ENCODE data around the gene EXOSC9. TPM values are rescaled to one million over a fixed set of nuclear protein-coding genes. Genes with fewer than 3 reads are reported as not detected.
A peak's percentile ranks its signal among the peaks of the same experiment; 100 is the strongest.
"Not testable (repeated sequence)": the region's sequence is repeated elsewhere in the genome, so short reads cannot be mapped to it uniquely, and the experiment has no call there.

The EXOSC9 gene
- total RNA-seq (10 to 100 TPM; 57.6 to 58.8 TPM), total RNA-seq (84.2 to 91.2 reads per million in 2 donors)

- DNase-seq, result peak; percentile 86 to 97 (median 88)
- peak; percentile 86 for ATAC-seq
- no peaks in the 10 kb centered on the region for H3K9me3 ChIP-seq (ENCODE audit: control insufficient read depth, low read length, poor library complexity, severe bottlenecking)
- H3K4me1 Mint-ChIP-seq, result peaks cover 27% of the 10 kb centered on the region
- H3K27ac Mint-ChIP-seq, result peak within 1 kb of the TSS; percentile 99
- H3K27me3 Mint-ChIP-seq, result peaks cover 2% of the 10 kb centered on the region
- H3K4me3 Mint-ChIP-seq, result peak within 1 kb of the TSS; percentile 95
- peaks cover 7% of the 10 kb centered on the region for H3K36me3 Mint-ChIP-seq (ENCODE audit: low read depth)
These were observed at the start of gene EXOSC9 for GRCh38 chr4:121800961-121801714. EXOSC9 (plus strand) TSS chr4:121801323; CDS start chr4:121801425, 102 bp downstream.

GRCh38 chr4:121752142-121752541 is 49.0 kb upstream of the EXOSC9 start:
- not testable (repeated sequence) for DNase-seq; H3K4me1 Mint-ChIP-seq; H3K9me3 ChIP-seq (ENCODE audit: control insufficient read depth, low read length, poor library complexity, severe bottlenecking); H3K36me3 Mint-ChIP-seq (ENCODE audit: low read depth); ATAC-seq; H3K27ac Mint-ChIP-seq; H3K4me3 Mint-ChIP-seq
- peaks cover 63% of the 10 kb centered on the region for H3K27me3 Mint-ChIP-seq

GRCh38 chr4:121758925-121759568 is 42.1 kb upstream of the EXOSC9 start:
- Mint-ChIP-seq H3K4me3 (no peak overlapping the region), H3K36me3 (ENCODE audit: low read depth) (peaks cover 5% of the 10 kb centered on the region), H3K4me1 (no peaks in the 10 kb centered on the region), H3K27ac (no peak overlapping the region), H3K27me3 (peaks cover 76% of the 10 kb centered on the region)
- H3K9me3 ChIP-seq (ENCODE audit: control insufficient read depth, low read length, poor library complexity, severe bottlenecking), result no peaks in the 10 kb centered on the region
- DNase-seq (no peak), ATAC-seq (no peak)

GRCh38 chr4:121760205-121760604 is 40.9 kb upstream of the EXOSC9 start:
- Mint-ChIP-seq H3K4me3 (no peak overlapping the region), H3K27me3 (peaks cover 73% of the 10 kb centered on the region), H3K4me1 (peaks cover under 1% of the 10 kb centered on the region), H3K36me3 (ENCODE audit: low read depth) (peaks cover 7% of the 10 kb centered on the region), H3K27ac (no peak overlapping the region)
- no peaks in the 10 kb centered on the region for H3K9me3 ChIP-seq (ENCODE audit: control insufficient read depth, low read length, poor library complexity, severe bottlenecking)
- no peak for ATAC-seq
- DNase-seq, result no peak

GRCh38 chr4:121764303-121764701 is 36.8 kb upstream of the EXOSC9 start:
- no peak for DNase-seq
- ATAC-seq, result no peak
- H3K27ac Mint-ChIP-seq, result no peak overlapping the region
- H3K9me3 ChIP-seq (ENCODE audit: control insufficient read depth, low read length, poor library complexity, severe bottlenecking), result no peaks in the 10 kb centered on the region
- peaks cover 10% of the 10 kb centered on the region for H3K36me3 Mint-ChIP-seq (ENCODE audit: low read depth)
- H3K4me1 Mint-ChIP-seq, result peaks cover 4% of the 10 kb centered on the region
- peak overlapping the region; percentile 73 for H3K4me3 Mint-ChIP-seq
- H3K27me3 Mint-ChIP-seq, result peaks cover 83% of the 10 kb centered on the region

GRCh38 chr4:121764702-121765367 is 36.3 kb upstream of the EXOSC9 start, which contains the start of gene SMIM43:
SMIM43 (minus strand) TSS chr4:121765164; CDS start chr4:121765105, 59 bp downstream.
- peak within 1 kb of the TSS; percentile 73 for H3K4me3 Mint-ChIP-seq
- no peak within 1 kb of the TSS for H3K27ac Mint-ChIP-seq
- DNase-seq (no peak), ATAC-seq (no peak)
- H3K9me3 ChIP-seq (ENCODE audit: control insufficient read depth, low read length, poor library complexity, severe bottlenecking), result no peaks in the 10 kb centered on the region
- H3K4me1 Mint-ChIP-seq, result peaks cover 4% of the 10 kb centered on the region
- H3K36me3 Mint-ChIP-seq (ENCODE audit: low read depth), result peaks cover 10% of the 10 kb centered on the region
- H3K27me3 Mint-ChIP-seq, result peaks cover 83% of the 10 kb centered on the region

GRCh38 chr4:121765368-121765705 is 35.8 kb upstream of the EXOSC9 start:
- Mint-ChIP-seq H3K4me1 (peaks cover 4% of the 10 kb centered on the region), H3K4me3 (peak overlapping the region; percentile 66), H3K27me3 (peaks cover 83% of the 10 kb centered on the region), H3K36me3 (ENCODE audit: low read depth) (peaks cover 10% of the 10 kb centered on the region), H3K27ac (no peak overlapping the region)
- ATAC-seq (no peak), DNase-seq (no peak)
- H3K9me3 ChIP-seq (ENCODE audit: control insufficient read depth, low read length, poor library complexity, severe bottlenecking), result no peaks in the 10 kb centered on the region

- H3K4me3 Mint-ChIP-seq, result no peak overlapping the region
- H3K4me1 Mint-ChIP-seq, result peaks cover 4% of the 10 kb centered on the region
- no peaks in the 10 kb centered on the region for H3K9me3 ChIP-seq (ENCODE audit: control insufficient read depth, low read length, poor library complexity, severe bottlenecking)
- DNase-seq (no peak), ATAC-seq (no peak)
- H3K36me3 Mint-ChIP-seq (ENCODE audit: low read depth), result peaks cover 10% of the 10 kb centered on the region
- no peak overlapping the region for H3K27ac Mint-ChIP-seq
- peaks cover 83% of the 10 kb centered on the region for H3K27me3 Mint-ChIP-seq
These were observed 35.1 kb upstream of the EXOSC9 start for GRCh38 chr4:121765971-121766538.

GRCh38 chr4:121767166-121767565 is 34.0 kb upstream of the EXOSC9 start:
- Mint-ChIP-seq H3K4me3 (no peak overlapping the region), H3K4me1 (peaks cover 4% of the 10 kb centered on the region), H3K27me3 (peaks cover 78% of the 10 kb centered on the region), H3K36me3 (ENCODE audit: low read depth) (peaks cover 10% of the 10 kb centered on the region), H3K27ac (no peak overlapping the region)
- no peaks in the 10 kb centered on the region for H3K9me3 ChIP-seq (ENCODE audit: control insufficient read depth, low read length, poor library complexity, severe bottlenecking)
- ATAC-seq (no peak), DNase-seq (no peak)

GRCh38 chr4:121769341-121769740 is 31.8 kb upstream of the EXOSC9 start:
- Mint-ChIP-seq H3K4me1 (peaks cover 4% of the 10 kb centered on the region), H3K36me3 (ENCODE audit: low read depth) (peaks cover 4% of the 10 kb centered on the region), H3K4me3 (no peak overlapping the region), H3K27me3 (peaks cover 72% of the 10 kb centered on the region), H3K27ac (no peak overlapping the region)
- DNase-seq (no peak), ATAC-seq (no peak)
- H3K9me3 ChIP-seq (ENCODE audit: control insufficient read depth, low read length, poor library complexity, severe bottlenecking), result no peaks in the 10 kb centered on the region

- H3K4me3 Mint-ChIP-seq, result no peak overlapping the region
- no peaks in the 10 kb centered on the region for H3K9me3 ChIP-seq (ENCODE audit: control insufficient read depth, low read length, poor library complexity, severe bottlenecking)
- ATAC-seq, result no peak
- H3K36me3 Mint-ChIP-seq (ENCODE audit: low read depth), result no peaks in the 10 kb centered on the region
- peaks cover 61% of the 10 kb centered on the region for H3K27me3 Mint-ChIP-seq
- H3K4me1 Mint-ChIP-seq, result peaks cover 3% of the 10 kb centered on the region
- H3K27ac Mint-ChIP-seq, result no peak overlapping the region
- DNase-seq, result no peak
These were observed 29.3 kb upstream of the EXOSC9 start for GRCh38 chr4:121771869-121772268.

- peaks cover 3% of the 10 kb centered on the region for H3K4me1 Mint-ChIP-seq
- H3K27ac Mint-ChIP-seq, result no peak overlapping the region
- no peak overlapping the region for H3K4me3 Mint-ChIP-seq
- DNase-seq (no peak), ATAC-seq (no peak)
- H3K36me3 Mint-ChIP-seq (ENCODE audit: low read depth), result no peaks in the 10 kb centered on the region
- peaks cover 59% of the 10 kb centered on the region for H3K27me3 Mint-ChIP-seq
- H3K9me3 ChIP-seq (ENCODE audit: control insufficient read depth, low read length, poor library complexity, severe bottlenecking), result no peaks in the 10 kb centered on the region
These were observed 27.2 kb upstream of the EXOSC9 start for GRCh38 chr4:121773883-121774282.
